ENCODE measurements around the gene TEX14.
"Not testable (repeated sequence)": the region's sequence is repeated elsewhere in the genome, so short reads cannot be mapped to it uniquely, and the experiment has no call there.

TEX14 gene

DNA sequence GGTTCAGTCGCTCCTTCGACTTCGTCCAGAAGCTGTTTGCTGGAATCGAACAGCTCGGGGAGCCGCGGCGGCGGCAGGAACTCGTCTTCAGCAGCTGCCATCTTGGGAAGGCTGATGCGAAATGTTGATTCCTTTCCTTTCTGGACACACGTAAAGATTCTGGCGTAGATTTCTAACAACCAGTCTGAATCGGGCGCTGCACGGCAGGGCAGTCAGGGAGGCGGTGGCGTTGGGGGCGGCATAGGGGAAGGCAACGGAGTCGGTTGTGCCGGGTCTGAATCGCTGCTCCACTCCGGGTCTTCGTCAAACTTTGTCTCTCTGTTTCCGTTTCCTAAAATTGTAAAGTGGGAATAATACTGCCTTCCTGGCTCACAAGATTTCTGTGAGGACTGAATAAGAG, 30.3 kb downstream of the TEX14 start:
- TF ChIP-seq, protein P1, sequence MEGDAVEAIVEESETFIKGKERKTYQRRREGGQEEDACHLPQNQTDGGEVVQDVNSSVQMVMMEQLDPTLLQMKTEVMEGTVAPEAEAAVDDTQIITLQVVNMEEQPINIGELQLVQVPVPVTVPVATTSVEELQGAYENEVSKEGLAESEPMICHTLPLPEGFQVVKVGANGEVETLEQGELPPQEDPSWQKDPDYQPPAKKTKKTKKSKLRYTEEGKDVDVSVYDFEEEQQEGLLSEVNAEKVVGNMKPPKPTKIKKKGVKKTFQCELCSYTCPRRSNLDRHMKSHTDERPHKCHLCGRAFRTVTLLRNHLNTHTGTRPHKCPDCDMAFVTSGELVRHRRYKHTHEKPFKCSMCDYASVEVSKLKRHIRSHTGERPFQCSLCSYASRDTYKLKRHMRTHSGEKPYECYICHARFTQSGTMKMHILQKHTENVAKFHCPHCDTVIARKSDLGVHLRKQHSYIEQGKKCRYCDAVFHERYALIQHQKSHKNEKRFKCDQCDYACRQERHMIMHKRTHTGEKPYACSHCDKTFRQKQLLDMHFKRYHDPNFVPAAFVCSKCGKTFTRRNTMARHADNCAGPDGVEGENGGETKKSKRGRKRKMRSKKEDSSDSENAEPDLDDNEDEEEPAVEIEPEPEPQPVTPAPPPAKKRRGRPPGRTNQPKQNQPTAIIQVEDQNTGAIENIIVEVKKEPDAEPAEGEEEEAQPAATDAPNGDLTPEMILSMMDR (IDR thresholded peaks at IDR 0.05; ENCODE audit: extremely low read depth, missing control alignments) = no peak
- DNase-seq (ENCODE audit: low spot score) = no peak

DNA sequence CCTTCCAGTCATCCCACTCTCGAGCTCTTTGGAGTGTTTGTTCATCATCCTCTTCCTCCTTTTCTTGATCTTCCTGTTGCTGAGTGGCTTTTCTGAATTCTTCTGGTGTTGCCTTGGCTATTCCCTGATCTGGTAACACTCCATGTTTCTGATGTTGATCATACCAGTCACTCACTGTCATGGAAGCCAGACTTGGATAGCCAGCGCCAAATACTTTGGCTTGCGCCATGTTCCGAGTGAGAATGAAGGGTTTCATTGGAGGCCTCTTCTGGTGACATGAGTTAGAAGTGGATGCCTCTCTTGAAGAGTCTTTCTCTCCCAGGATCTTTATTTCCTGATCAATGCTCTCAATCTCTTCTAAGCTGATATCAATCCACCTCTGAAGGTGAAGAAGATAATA, 31.2 kb downstream of the TEX14 start:
- TF ChIP-seq, protein P1 (IDR thresholded peaks at IDR 0.05; ENCODE audit: extremely low read depth, missing control alignments) = no peak
- no peak for DNase-seq (ENCODE audit: low spot score)

DNA sequence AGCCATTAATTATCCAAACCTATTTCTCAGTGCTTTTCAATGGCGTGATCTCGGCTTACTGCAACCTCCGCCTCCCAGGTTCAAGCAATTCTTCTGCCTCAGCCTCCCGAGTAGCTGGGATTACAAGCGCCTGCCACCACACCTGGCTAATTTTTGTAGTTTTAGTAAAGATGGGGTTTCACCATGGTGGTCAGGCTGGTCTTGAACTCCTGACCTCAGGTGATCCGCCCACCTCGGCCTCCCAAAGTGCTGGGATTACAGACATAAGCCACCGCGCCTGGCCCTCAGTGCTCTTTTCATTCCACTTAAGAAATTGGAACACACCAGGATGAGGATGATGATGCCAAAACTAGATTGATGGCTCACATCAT, 32.1 kb downstream of the TEX14 start:
- not testable (repeated sequence) for DNase-seq (ENCODE audit: low spot score)

DNA sequence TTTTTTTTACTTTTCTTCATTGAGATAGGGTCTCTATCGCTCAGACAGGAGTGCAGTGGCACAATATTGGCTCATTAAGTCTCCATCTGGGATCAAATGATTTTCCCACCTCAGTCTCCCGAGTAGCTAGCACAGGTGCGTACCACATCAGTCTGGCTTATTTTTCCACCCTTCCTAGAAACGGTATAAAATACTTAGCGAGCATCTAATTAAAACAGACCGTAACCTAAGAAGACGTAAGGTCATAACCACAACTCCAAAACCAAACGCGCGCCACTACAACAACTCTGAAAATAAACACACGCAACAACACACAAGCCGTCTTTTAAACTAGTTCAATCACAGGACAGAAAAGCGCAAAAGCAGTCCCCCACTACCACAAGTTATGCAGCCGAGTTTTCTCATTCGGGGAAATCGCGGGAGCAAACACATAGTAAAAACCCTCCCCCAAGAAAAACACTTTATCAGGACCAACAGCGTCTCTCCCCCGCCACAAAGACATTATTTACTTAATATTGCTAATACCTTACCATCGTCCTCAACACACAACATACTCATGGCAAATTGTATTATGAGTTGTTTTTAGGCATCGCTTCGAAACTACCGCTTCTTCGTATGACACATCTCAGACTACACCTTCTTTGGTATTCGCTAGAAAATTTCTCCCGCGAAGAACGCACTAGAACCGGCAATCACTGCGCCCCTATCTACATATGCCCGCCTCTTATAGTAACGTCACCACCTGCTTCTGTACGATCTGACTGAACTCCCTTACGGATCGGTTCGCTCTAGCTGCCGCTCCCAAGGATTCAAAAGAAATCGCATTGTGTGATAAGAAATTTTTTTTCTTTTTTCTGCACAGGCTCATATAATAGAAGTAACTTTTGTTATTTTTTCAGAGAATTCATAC, 32.8 kb downstream of the TEX14 start:
- TF ChIP-seq, protein P1 (IDR thresholded peaks at IDR 0.05; ENCODE audit: extremely low read depth, missing control alignments) = no peak
- peak; percentile 84 for DNase-seq (ENCODE audit: low spot score)

DNA sequence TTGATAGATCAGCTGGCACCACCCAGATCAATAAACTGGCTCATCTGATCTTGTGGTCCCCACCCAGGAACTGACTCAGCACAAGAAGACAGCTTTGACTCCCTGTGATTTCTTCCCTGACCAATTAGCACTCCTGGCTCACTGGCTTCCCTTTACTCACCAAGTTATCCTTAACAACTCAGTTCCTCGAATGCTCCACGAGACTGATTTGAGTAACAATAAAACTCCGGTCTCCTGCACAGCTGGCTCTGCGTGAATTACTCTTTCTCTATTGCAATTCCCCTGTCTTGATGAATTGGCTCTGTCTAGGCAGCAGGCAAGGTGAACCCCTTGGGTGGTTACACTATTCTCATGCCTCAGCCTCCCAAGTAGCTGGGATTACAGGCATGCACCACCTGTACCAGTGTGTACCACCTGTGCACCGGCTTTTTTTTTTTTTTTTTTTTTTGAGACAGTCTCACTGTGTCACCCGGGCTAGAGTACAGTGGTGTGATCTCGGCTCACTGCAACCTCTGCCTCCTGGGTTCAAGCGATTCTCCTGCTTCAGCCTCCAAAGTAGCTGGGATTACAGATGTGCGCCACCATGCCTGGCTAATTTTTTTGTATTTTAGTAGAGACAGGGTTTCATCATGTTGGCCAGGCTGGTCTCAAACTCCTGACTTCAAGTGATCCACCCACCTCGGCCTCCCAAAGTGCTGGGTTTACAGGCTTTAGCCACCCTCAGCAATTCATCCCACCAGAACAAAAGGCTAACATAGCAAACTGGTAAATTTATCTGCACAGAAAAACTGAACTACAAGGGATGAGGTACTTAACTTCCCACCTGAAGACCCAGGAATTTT, 33.7 kb downstream of the TEX14 start:
- not testable (repeated sequence) for DNase-seq (ENCODE audit: low spot score)

DNA sequence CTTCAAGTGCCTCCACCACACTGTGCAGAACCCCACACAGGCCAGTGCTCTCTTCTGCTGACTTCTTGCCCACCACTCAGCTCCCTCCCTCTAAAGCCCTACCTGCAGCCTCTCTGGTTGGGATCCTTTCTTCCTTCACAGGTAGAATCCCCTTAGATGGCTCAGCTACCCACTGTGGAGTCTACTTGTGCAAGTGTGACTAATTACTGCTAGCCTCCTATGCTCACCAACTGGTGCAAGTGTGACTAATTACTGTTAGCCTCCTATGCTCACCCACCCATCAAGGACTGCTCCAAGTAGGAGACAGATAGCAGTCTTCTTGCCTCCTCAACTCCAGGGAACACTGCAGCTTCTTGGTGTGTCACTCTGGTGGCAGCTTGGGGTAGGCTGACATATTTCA, 43.6 kb downstream of the TEX14 start:
- TF ChIP-seq, protein P1 (IDR thresholded peaks at IDR 0.05; ENCODE audit: extremely low read depth, missing control alignments) = no peak
- no peak for DNase-seq (ENCODE audit: low spot score)

DNA sequence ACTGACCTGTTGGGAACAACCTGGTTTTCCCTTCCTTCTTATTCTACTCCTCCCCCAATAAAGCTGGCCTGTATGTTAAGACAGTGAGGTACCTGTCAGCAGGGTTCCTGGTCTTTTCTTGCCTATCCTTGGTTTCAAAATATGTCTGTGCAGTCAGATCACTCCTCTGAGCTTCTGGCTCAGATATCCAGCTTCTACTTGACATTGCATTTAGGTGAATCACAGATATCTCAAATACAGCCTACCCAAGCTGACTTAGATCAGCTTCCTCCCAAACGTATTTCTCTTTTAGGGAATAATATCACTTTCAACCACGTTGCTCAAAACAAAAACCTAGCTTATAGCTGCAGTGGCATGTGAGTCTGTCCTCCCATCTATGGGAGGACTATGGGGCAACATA, 48.7 kb downstream of the TEX14 start:
- TF ChIP-seq, protein P1 (IDR thresholded peaks at IDR 0.05; ENCODE audit: extremely low read depth, missing control alignments) = no peak
- DNase-seq (ENCODE audit: low spot score) = no peak

DNA sequence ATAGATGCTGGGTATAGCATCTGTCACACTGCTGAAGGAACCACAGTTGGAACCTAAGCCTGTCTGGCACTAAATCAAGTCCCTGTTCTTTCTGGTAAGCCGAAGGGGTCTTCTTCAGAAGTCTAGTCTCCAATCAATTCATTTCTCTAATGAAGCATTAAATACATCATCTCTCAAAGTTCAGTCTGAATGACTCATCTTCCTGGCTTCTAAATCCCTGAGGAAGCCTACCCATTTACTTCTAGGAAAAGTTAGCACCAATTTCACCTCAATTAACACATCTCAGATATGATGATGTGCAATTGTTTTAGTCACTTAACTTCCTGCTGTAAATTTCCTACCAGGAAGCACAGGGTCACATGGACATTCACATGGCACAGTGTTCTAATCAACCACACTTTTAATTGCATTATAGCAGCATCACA, 49.9 kb downstream of the TEX14 start:
- TF ChIP-seq, protein P1 (IDR thresholded peaks at IDR 0.05; ENCODE audit: extremely low read depth, missing control alignments) = no peak

More for the DNA sequence above, 49.9 kb downstream of the TEX14 start:
- DNase-seq (ENCODE audit: low spot score) = no peak

Measured in GM20000 (cell line).